Activated T-cell treated with anti-CD3 and anti-CD28 coated beads, Interleukin-2, amount 50 U/mL, for 24 hours (primary cell): ENCODE results near the gene IL13.
"Not testable (repeated sequence)": the region's sequence is repeated elsewhere in the genome, so short reads cannot be mapped to it uniquely, and the experiment has no call there.

Experiments used
- DNase-seq: peaks from one replicate; pipeline ENCODE4 v3.0.0-alpha.2; 2020
- H3K27ac Mint-ChIP-seq: 2 replicates; pipeline ENCODE4 v1.8.0; 2020; ENCODE audit warnings: mild to moderate bottlenecking, mixed read lengths
- H3K27me3 Mint-ChIP-seq: 2 replicates; pipeline ENCODE4 v1.8.0; 2020; ENCODE audit warnings: mixed read lengths
- H3K36me3 Mint-ChIP-seq: 2 replicates; pipeline ENCODE4 v1.8.0; 2020; ENCODE audit warnings: low read depth, mixed read lengths
- H3K4me1 Mint-ChIP-seq: 2 replicates; pipeline ENCODE4 v1.8.0; 2020; ENCODE audit warnings: low read depth, mixed read lengths
- H3K4me3 Mint-ChIP-seq: 2 replicates; pipeline ENCODE4 v1.8.0; 2020; ENCODE audit warnings: mild to moderate bottlenecking, moderate library complexity, mixed read lengths
- H3K9me3 Mint-ChIP-seq: 2 replicates; pipeline ENCODE4 v1.8.0; 2020; ENCODE audit warnings: mixed read lengths

The IL13 gene

DNA sequence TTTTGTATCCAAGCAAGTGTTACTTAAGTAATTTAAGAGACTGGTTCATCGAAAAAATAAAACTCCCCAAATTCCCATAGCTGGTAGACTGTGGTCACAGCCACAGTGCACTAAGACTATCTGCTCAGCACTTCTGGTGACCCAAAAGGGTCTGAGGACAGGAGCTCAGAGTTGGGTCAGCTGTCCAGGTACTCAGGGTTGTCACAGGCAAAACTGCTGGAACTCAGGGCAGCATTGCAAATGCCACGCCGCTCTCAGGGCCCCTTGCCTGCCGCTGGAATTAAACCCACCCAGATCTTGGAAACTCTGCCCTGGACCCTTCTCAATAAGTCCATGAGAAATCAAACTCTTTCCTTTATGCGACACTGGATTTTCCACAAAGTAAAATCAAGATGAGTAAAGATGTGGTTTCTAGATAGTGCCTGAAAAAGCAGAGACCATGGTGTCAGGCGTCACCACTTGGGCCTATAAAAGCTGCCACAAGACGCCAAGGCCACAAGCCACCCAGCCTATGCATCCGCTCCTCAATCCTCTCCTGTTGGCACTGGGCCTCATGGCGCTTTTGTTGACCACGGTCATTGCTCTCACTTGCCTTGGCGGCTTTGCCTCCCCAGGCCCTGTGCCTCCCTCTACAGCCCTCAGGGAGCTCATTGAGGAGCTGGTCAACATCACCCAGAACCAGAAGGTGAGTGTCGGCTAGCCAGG lies at the start of gene IL13:
Gene IL13, plus strand, starts transcription at position 498 of the 705 bp plus-strand sequence. Its CDS starts 14 bp downstream, at position 512.
- Mint-ChIP-seq H3K36me3 (no peaks in the 10 kb centered on the region), H3K27me3 (peaks cover 54% of the 10 kb centered on the region), H3K4me1 (peaks cover 46% of the 10 kb centered on the region), H3K9me3 (no peaks in the 10 kb centered on the region), H3K27ac (peak within 1 kb of the TSS; percentile 14), H3K4me3 (peak within 1 kb of the TSS; percentile 28)
- DNase-seq, result no peak

GRCh38 chr5:132611965-132612364 lies 46.0 kb upstream of the IL13 start:
- Mint-ChIP-seq H3K9me3 (no peaks in the 10 kb centered on the region), H3K36me3 (peaks cover 83% of the 10 kb centered on the region)

GRCh38 chr5:132612846-132613245 lies 45.1 kb upstream of the IL13 start:
- no peak for DNase-seq
- Mint-ChIP-seq H3K9me3 (no peaks in the 10 kb centered on the region), H3K27me3 (no peaks in the 10 kb centered on the region), H3K36me3 (peaks cover 85% of the 10 kb centered on the region), H3K27ac (no peak overlapping the region), H3K4me3 (no peak overlapping the region), H3K4me1 (no peaks in the 10 kb centered on the region)

More at GRCh38 chr5:132611965-132612364, 46.0 kb upstream of the IL13 start:
- no peak overlapping the region for H3K4me3 Mint-ChIP-seq
- no peak overlapping the region for H3K27ac Mint-ChIP-seq
- H3K27me3 Mint-ChIP-seq, result no peaks in the 10 kb centered on the region
- no peaks in the 10 kb centered on the region for H3K4me1 Mint-ChIP-seq
- DNase-seq, result no peak

GRCh38 chr5:132621699-132622098 lies 36.3 kb upstream of the IL13 start:
- H3K27ac Mint-ChIP-seq, result peak overlapping the region; percentile 7
- H3K4me3 Mint-ChIP-seq, result no peak overlapping the region
- no peaks in the 10 kb centered on the region for H3K9me3 Mint-ChIP-seq
- no peak for DNase-seq
- peaks cover 17% of the 10 kb centered on the region for H3K4me1 Mint-ChIP-seq
- H3K36me3 Mint-ChIP-seq, result peaks cover 78% of the 10 kb centered on the region
- H3K27me3 Mint-ChIP-seq, result no peaks in the 10 kb centered on the region

DNA sequence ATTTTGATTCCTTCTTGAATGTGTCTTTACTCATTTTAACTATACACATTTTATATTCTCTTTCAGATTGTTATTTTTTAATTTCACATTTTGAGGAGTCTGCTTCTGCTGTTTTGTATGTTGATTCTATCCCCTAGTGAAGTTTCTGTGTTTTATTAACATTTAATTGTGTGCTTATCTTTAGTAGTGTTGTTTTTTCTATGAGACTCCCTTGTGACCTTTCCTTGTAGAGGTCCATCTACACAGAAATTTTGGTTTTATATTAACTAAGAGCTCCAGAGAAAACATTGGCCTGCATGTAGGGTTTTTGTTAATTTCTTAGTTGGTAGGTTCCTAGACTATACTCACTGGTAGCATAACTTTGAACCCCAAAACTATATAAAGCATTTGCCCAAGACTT lies 35.4 kb upstream of the IL13 start:
- Mint-ChIP-seq H3K4me3 (no peak overlapping the region), H3K27ac (no peak overlapping the region), H3K9me3 (no peaks in the 10 kb centered on the region)

DNA sequence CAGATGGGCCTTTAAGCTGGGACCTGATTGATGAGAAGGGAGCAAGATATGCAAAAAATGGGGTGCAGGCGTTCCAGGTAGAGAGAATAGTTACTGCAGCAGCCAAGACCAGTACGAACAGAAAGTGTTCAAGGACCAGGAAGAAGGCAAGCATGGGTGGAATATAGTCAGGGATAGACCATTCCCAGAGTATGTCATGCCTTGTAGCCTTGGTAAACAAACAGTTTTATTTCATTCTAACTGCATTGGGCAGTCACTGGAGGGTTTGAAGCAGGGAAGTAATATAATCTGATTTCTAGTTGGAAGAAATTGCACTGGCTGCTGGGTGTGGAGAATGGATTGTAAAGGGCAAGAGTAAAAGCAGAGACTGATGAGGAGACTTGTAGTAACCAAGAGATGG lies 30.5 kb upstream of the IL13 start:
- no peaks in the 10 kb centered on the region for H3K9me3 Mint-ChIP-seq
- no peak overlapping the region for H3K27ac Mint-ChIP-seq
- no peaks in the 10 kb centered on the region for H3K27me3 Mint-ChIP-seq
- no peak overlapping the region for H3K4me3 Mint-ChIP-seq
- peaks cover 38% of the 10 kb centered on the region for H3K4me1 Mint-ChIP-seq
- peaks cover 74% of the 10 kb centered on the region for H3K36me3 Mint-ChIP-seq
- no peak for DNase-seq

More for the DNA sequence above, 35.4 kb upstream of the IL13 start:
- Mint-ChIP-seq H3K27me3 (no peaks in the 10 kb centered on the region), H3K4me1 (peaks cover 17% of the 10 kb centered on the region), H3K36me3 (peaks cover 73% of the 10 kb centered on the region)
- DNase-seq, result no peak

- Mint-ChIP-seq H3K27ac (peak overlapping the region; percentile 35), H3K27me3 (no peaks in the 10 kb centered on the region), H3K36me3 (peaks cover 69% of the 10 kb centered on the region), H3K4me3 (no peak overlapping the region), H3K9me3 (no peaks in the 10 kb centered on the region), H3K4me1 (peaks cover 25% of the 10 kb centered on the region)
- DNase-seq, result no peak
These were observed 29.2 kb upstream of the IL13 start for GRCh38 chr5:132628814-132629213.

GRCh38 chr5:132629230-132629944 lies 28.6 kb upstream of the IL13 start:
- Mint-ChIP-seq H3K36me3 (peaks cover 71% of the 10 kb centered on the region), H3K27me3 (no peaks in the 10 kb centered on the region), H3K4me3 (no peak overlapping the region), H3K27ac (peak overlapping the region; percentile 35), H3K9me3 (no peaks in the 10 kb centered on the region), H3K4me1 (peaks cover 22% of the 10 kb centered on the region)
- DNase-seq, result no peak

DNA sequence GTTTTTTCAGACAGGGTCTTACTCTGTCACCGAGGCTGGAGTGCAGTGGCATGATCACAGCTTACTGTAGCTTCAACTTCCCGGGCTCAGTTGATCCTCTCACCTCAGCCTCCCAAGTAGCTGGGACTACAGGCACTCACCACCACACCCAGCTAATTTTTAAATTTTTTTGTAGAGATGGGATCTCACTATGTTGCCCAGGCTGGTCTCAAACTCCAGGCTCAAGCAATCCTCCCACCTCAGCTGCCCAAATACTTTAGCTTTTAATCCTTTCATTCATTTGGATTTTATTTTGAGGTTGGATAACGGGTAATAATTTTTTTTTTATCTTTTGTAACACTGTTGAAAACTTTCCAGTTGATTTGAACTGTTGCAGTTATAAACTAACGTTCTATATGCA lies 24.4 kb upstream of the IL13 start:
- Mint-ChIP-seq H3K4me1 (peaks cover 54% of the 10 kb centered on the region), H3K36me3 (peaks cover 85% of the 10 kb centered on the region)
- H3K27me3 Mint-ChIP-seq, H3K27ac Mint-ChIP-seq, H3K4me3 Mint-ChIP-seq, DNase-seq, H3K9me3 Mint-ChIP-seq: not testable (repeated sequence)

DNA sequence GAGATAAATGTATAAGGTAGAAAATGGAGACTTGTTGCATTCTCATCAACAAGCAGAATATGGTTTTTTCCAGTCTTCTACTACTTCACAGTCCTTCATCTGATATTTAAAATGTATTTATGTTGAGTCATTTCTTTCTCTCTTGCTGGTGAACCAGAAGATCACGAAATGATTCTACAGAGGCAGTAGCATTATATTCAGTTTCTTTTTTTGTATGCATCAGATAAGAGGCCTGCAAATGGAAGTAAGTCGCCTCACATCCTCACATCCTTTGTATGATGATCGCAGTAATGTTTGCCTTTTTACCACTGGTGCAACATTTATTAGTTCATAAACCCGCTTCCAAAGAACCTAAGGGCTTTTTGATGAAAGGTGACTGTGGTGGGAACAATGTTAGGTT lies 22.1 kb upstream of the IL13 start:
- Mint-ChIP-seq H3K36me3 (peaks cover 87% of the 10 kb centered on the region), H3K9me3 (no peaks in the 10 kb centered on the region), H3K27ac (peak overlapping the region; percentile 92), H3K4me1 (peaks cover 65% of the 10 kb centered on the region), H3K27me3 (no peaks in the 10 kb centered on the region), H3K4me3 (peak overlapping the region; percentile 44)
- DNase-seq, result no peak

- H3K36me3 Mint-ChIP-seq, result peaks cover 88% of the 10 kb centered on the region
- DNase-seq, result no peak
- H3K9me3 Mint-ChIP-seq, result no peaks in the 10 kb centered on the region
- peak overlapping the region; percentile 64 for H3K27ac Mint-ChIP-seq
- no peaks in the 10 kb centered on the region for H3K27me3 Mint-ChIP-seq
- H3K4me3 Mint-ChIP-seq, result no peak overlapping the region
- peaks cover 70% of the 10 kb centered on the region for H3K4me1 Mint-ChIP-seq
These were observed 20.7 kb upstream of the IL13 start for GRCh38 chr5:132637241-132637640.

DNA sequence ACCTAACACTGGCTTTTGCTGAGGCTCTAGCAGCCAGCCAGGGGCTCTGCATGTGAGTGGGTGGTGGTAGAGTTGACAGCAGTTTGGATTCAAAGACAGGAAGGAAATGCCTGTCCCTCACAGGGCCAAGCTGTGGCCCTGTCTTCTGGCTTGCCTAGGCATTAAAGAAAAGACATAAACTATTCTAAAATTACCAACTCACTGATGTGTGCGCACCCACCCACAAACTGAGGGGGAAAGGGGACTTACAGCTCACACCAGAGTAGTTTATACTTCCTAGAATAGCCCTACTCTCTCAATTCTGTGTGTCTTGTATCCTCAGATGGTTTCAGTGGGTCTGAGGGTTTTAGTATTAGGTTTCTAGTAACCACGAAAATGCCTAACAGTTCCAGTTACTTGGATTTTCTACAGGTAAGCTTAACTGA lies 18.3 kb upstream of the IL13 start:
- peaks cover 92% of the 10 kb centered on the region for H3K36me3 Mint-ChIP-seq
- H3K4me3 Mint-ChIP-seq, result peak overlapping the region; percentile 12
- H3K4me1 Mint-ChIP-seq, result peaks cover 79% of the 10 kb centered on the region
- H3K27me3 Mint-ChIP-seq, result no peaks in the 10 kb centered on the region
- DNase-seq, result no peak
- H3K9me3 Mint-ChIP-seq, result no peaks in the 10 kb centered on the region
- H3K27ac Mint-ChIP-seq, result peak overlapping the region; percentile 92

- peaks cover 71% of the 10 kb centered on the region for H3K4me1 Mint-ChIP-seq
- peak overlapping the region; percentile 92 for H3K27ac Mint-ChIP-seq
These were observed 17.4 kb upstream of the IL13 start for GRCh38 chr5:132640613-132641012.

GRCh38 chr5:132641241-132641723 lies 16.7 kb upstream of the IL13 start:
- H3K4me1 Mint-ChIP-seq, result peaks cover 64% of the 10 kb centered on the region

More at GRCh38 chr5:132640613-132641012, 17.4 kb upstream of the IL13 start:
- peak overlapping the region; percentile 31 for H3K4me3 Mint-ChIP-seq
- no peaks in the 10 kb centered on the region for H3K27me3 Mint-ChIP-seq
- H3K9me3 Mint-ChIP-seq, result no peaks in the 10 kb centered on the region
- H3K36me3 Mint-ChIP-seq, result peaks cover 91% of the 10 kb centered on the region
- DNase-seq, result no peak

GRCh38 chr5:132641841-132642240 lies 16.1 kb upstream of the IL13 start:
- DNase-seq, result no peak
- Mint-ChIP-seq H3K4me3 (peak overlapping the region; percentile 43), H3K27me3 (no peaks in the 10 kb centered on the region), H3K36me3 (peaks cover 85% of the 10 kb centered on the region), H3K4me1 (peaks cover 59% of the 10 kb centered on the region), H3K9me3 (peaks cover 4% of the 10 kb centered on the region), H3K27ac (peak overlapping the region; percentile 92)

More at GRCh38 chr5:132641241-132641723, 16.7 kb upstream of the IL13 start:
- peaks cover 3% of the 10 kb centered on the region for H3K9me3 Mint-ChIP-seq
- no peaks in the 10 kb centered on the region for H3K27me3 Mint-ChIP-seq
- peak overlapping the region; percentile 92 for H3K27ac Mint-ChIP-seq
- peak overlapping the region; percentile 43 for H3K4me3 Mint-ChIP-seq
- peak; percentile 53 for DNase-seq
- peaks cover 88% of the 10 kb centered on the region for H3K36me3 Mint-ChIP-seq
